Gastroesophageal sphincter (tissue), 3 donors: ENCODE measurements around the gene ABCA1.

Experiments used
- CTCF ChIP-seq, 4 experiments: fragments of 200-600 bp in 2 of 4; fragments of 450-650 bp in 2 of 4; sonication (generic) in 1 of 4; IDR thresholded peaks; one replicate each; pipeline ENCODE4 v1.5.1; 2017 to 2019; ENCODE audit warnings: antibody characterized with exemption in 4 of 4, mild to moderate bottlenecking in 2 of 4, moderate library complexity in 2 of 4
- EP300 ChIP-seq: sonication (generic); formaldehyde crosslinking; IDR thresholded peaks from one replicate; pipeline ENCODE4 v1.6.1; 2017; ENCODE audit warnings: antibody characterized with exemption, mild to moderate bottlenecking
- POLR2A ChIP-seq, 2 donors: fragments of 450-650 bp; IDR thresholded peaks; one replicate each; pipeline ENCODE4 v1.6.1; 2017; ENCODE audit warnings: antibody characterized with exemption in 2 of 2, mild to moderate bottlenecking in 2 of 2, moderate library complexity in 1 of 2

- TF ChIP-seq CTCF (IDR thresholded peaks at IDR 0.05) (no peak), POLR2A (IDR thresholded peaks at IDR 0.05) (no peak), EP300 (no peak)
Observed at GRCh38 chr9:104923289-104923688, 4.7 kb downstream of the ABCA1 start.
